HG03108 (cell line): Measurements from ENCODE around the gene GPR55.

Source experiments
- ATAC-seq: cut with Tn5 transposase; IDR thresholded peaks from one replicate; pipeline ENCODE4 v1.9.1; 2021; ENCODE audit warnings: moderate library complexity; ENCODE audit not compliant: unreplicated experiment

Gene GPR55

DNA sequence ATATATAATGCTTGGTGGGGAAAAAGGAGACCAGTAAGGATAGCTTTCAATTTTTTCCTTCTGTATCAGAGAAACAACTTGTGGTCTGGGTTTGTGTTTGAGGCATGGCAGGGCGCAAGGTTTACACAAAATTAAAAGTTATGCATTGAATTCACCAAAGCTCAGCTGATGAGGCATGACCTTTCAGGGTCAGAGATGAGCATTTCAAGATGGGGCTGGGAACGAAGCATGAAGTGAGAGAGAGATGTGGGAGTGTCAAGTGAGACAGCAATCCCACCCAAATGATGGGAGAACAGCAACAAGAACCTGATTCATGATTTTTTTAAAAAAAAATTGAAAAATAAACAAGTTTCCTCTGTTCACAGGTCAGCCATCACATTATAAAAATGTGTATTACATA is 4.9 kb downstream of the GPR55 start:
- no peak for ATAC-seq

DNA sequence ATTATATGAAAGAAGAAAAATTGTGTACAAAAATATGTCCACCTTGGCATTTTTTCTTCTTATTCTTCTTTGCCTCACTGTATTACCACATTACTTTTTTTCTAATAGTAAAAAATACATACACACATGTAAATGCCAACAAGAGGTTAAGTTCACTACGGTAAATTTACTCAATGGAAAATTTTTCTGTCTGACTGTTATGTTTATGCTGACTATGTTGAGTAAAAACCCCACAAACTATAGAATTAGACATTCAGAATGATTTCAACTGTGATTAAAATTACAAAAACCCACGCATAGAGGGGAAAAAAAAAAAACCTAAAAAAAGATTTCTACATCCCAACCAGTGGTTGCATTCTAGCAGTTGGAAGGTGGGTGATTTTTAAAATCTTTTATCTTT is 5.4 kb downstream of the GPR55 start:
- no peak for ATAC-seq

DNA sequence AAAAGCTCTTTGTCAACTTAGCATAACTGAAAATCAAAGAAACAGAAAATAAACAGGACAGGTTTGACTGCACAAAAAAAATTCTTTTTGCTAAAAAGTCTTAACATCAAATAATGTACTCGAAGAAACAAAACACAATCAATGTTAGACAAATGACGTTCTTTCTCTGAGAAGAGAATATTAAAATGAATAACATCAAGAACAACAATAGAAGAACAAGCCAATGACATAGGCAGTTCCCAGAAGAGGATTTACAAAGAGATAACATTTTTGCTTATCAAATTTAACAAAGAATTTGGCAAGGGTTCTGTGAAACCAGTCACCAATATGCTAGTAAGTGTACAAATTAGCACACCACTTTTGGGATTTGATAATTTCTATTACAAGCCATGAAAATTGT is 5.8 kb downstream of the GPR55 start:
- ATAC-seq, result no peak

DNA sequence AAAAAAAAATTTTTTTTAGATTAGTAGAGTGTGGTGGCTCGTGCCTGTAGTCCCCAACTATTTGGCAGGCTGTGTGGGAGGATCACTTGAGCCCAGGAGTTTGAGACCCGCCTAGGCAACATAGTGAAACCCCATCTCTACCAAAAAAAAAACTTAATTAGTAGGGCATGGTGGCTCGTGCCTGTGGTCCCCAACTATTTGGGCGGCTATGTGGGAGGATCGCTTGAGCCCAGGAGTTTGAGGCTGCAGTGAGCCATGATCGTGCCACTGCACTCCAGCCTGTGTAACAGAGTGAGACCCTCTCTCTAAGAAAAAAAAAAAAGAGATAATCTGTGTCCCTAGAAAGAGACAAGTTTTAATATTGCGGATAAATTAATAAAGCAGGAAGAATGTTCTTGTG is 8.8 kb downstream of the GPR55 start:
- ATAC-seq, result no peak

DNA sequence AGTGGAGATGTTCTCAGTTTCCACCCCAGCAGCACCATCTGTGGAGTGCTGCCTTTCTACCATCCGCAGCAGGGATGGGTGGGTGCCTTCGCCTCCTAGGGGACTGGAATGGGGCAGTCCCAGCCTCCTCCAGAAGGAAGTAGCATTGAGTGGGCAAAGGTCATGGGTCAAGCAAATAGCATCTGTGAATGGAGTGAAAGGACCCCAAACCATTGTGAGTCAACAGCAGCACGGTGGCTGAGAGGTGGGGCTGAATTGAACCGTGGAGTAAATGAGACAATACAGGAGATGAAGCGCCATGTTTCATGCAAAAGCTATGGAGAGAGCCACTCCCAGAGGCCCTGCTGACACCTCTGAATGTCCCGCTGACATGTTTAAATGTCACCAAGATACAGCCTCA is 9.7 kb downstream of the GPR55 start:
- ATAC-seq, result no peak

DNA sequence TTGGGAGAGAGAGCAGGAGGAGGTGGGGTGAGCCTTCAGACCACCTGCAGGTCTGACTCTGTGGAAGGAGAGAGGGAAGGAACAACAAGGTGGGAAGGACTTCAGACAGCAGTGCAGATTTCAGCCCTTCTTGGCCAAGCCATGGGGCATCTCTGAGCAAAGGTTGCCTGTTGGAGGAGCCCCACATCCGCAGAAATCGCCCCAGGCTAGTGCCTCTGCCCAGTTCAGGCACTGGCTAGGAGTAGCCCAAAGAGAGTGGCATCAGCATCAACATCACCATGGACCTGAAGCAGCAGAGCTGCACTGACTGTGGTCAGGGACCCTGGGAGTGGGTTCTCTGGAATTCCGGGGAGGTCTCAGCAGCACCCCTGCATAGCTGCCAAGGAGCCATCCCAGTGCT is 10.2 kb downstream of the GPR55 start:
- no peak for ATAC-seq

DNA sequence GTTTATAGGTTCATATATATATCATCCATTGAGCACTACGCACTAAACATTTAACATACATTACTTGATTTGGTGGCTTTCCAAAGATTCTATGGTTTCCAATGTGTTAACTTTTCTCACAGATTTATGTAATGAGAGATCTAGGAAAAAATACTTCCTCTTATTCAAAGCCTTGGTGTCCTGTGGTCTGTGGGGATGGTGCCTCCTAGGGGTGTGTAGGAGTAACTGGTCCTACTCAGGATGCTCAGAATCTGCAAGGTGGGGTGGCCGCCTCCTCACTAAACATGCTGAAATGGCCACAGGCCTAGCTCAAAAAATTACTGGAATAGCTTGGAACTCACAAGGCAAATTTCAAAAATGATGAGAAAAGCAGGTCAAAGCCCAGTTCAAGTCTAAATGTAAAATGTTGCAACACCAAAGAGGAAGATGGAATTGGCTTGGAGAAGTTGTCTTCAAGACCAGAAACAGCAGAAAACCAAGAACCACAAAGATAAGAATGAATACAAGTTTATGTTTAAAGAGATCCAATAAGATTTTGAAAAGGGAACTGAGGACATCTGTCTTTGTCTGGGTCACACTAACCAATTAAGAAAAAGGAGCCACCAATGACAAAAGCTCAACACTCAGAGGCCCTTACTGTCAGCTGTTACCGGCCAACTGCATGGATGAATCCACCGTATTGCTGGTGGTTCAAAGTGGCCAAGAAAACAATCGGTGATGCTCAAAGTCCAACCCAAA is 11.5 kb downstream of the GPR55 start:
- ATAC-seq, result no peak

DNA sequence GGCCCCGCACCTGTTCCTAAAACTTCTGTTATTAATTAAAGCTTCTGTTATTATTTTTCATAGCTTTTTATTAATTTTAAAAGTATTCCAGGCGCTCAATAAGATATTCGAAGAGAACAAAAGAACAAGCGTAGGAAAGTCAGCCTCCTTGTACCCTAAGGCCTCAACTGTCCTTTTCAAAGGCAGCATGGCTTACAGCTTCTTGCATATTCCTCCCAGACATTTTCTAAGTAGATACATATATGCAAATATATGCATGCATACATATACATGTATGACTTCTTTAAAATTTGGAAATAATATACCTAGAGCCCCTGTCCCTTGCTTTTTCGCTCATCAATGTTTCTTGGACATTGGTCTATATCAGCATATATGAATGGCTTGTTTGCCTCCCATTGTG is 12.3 kb downstream of the GPR55 start:
- ATAC-seq, result no peak

DNA sequence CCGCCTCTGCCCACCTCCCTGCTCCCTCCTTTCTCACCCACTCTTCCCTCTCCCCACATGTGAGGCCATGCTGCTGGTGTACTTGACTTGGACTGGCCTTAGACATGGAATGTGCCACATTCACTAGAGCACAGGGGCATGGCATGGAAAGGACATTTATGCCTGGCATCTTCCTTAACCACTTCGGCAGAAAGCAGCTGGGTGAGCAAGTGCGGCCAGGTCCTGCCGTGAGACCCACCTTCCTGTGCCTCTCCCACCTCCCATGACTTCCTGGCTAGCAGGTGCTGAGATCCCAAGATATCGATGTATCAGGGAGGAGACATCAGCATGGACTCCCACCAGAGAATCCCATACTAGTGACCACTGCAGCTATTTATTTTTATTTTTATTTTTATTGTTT is 13.0 kb downstream of the GPR55 start:
- no peak for ATAC-seq

DNA sequence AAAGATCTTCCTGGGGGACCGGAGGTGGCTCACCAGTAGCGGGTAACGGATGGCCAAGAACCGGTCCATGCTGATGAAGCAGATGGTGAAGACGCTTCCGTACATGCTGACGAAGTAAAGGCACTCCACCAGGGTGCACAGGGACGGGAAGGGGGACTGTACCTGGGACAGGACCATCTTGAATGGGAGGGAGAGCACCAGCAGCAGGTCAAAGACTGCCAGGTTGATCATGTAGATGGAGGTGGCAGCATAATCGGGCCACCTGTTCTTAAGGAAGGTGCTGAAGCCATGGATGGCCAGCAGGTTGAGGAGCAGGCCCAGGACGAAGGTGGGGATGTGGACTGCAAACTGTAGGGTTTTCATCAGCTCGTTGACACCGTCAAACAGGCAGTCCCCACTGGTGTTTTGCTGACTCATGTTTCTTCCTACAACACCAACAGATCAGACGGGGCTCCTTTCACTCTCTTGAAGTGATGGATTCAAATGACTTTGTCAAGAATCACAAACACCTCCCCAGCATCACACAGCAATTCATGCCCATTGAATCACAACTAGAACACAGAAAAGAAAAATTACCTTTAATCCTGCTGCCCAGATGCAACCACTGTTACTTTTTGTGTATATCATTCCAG is 14.4 kb downstream of the GPR55 start:
- ATAC-seq, result no peak

DNA sequence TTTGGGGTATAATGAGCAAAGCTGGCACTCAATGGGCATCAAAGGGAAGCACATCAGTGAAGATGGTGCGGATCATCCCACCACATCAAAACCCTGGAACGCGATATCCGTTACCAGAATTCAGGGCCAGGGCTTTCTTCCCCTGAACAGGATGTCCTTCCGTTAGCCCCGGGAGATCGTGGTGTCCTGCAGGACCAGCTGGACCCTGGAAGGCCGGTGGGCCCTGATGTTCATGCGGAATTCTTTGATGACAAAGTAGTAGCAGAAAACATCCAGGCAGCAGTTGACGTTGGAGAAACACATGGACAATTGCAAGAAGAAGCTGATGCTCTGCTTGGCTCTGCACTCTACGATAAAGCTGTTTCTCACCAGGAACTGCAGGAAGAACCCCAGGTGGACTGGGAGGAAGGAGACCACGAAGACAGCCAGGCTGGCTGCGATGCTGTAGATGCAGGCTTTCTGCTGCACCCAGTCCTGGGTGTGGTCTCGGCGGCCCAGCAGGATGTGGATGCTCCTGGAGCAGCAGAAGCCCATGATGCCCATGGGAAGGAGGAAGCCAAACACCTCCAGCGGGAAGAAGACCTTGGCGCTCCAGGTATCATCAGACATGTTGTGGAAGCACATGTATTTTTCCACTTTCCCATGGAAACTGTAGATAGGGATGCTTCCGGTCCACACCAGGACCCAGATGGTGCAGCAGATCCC is 15.0 kb downstream of the GPR55 start:
- no peak for ATAC-seq

DNA sequence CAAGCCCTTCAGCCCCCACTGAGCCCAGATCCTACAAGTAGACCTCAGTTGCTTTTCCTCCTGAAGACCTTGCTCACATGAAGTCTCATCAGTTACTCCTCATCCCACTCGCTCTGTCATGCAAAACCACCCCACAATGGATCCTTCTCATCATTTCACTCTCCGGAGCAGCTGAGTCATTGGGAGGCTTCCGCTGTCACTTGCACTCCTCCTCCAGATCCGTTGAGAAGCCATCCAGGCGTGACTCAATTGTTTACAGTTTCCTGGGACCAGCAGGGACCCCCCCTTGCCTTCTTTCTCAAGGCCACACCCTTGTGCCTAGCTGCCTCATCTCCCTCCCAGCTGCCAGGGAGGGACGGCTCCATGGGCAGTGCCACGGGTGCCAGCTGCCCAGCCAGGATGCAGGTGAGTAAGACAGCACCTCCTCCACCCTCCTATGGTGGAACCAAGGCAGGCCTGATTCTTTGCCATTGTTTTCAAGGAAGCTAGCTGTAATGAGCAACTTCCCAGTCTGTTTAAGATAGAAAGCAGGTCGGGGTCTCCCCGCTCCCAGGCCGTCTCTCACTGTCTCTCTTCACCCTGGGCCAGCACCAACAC is 16.3 kb downstream of the GPR55 start:
- no peak for ATAC-seq

DNA sequence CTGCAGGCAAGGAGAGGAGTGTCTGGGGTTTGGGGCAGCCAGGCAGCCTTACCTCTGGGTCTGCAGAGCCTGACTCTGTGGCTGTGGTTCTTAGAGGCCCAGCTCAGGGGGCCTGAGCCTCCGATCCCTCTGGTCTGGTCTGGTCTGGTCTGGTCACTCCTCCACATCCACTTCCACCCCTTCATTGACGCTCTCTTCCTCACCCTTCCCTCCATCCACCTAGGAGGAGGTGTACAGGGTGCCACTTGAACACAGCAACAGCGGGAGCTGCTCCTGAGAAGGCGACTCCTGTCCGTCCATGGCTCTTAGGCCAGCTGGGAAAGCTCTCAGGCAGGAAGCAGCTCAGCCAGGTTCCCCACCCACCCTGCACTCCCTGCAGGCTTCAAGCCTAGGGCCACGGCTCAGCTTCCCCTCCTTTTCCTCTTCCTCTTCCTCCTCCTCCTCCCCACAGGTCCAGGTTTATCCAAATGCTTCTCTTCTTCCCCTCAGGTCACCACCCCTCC is 16.9 kb downstream of the GPR55 start:
- ATAC-seq, result no peak

DNA sequence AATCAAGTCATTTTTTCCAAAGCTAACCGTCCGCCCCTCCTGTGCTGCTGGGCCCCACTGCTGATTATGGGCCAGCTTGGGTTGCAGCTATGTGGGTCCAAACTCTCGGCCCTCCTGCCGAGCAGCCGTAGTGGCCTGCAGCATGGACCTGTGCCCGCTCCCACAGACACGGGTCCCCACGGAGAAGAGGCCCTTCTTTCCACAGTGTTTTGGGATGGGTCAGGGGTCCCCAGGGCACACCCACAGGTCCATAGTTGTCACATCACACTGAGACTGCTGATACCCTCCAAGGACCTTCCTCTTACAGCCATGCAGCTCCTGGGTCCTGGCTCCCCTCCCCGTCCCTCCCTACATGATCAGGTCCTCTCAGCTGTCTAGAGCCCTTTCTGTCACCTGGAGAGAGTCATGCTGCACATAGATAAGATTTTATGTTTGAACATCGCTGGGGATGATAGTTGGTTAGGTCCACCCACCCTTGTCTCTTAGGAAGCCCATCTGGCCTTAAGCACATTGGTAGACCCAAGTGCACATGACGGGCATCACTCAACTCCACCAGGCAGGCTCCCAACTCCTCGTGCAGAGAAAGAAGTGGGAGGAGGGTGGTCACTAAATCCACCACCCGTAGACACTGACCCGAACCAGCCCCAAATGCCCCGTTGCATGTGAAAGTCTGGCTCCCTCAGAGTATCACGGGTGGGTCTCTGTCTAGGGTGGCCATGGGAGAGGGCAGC is 17.5 kb downstream of the GPR55 start:
- no peak for ATAC-seq

DNA sequence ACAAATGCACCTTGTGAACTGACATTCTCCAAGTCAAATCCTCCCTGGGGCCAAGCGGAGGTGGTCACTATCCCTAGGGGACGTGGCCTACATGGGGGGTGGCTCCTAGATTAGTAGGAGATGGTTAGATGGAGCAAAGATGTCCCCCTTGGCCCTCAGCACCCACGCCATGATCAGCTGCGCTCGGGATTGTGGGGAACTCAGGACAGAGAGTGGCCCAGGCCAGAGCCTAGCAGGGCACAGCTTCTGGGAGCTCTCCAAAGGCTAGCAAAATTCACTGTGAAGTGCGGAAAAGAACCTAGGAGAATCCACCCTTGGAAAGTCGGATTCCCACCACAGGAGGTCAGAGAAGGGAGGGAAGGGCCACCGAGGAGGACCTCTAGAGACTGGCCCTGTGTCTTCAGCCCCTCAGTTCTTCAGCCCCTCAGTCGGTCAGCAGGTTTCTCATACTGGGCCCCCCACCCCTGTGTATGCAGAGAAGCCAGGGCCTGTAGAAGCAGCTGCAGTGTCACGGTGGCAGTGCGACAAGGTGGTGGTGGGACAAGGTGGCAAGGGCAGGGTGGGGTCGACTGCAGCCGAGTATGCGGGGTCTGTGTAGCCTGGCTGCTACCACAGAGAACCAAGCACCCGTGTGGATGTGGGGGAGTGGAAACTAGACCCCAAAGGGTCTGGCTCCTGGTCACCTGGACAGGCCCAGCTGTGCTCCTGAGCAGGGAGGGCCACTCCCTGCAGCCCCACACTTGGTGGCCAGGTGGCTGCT is 18.4 kb downstream of the GPR55 start:
- no peak for ATAC-seq

DNA sequence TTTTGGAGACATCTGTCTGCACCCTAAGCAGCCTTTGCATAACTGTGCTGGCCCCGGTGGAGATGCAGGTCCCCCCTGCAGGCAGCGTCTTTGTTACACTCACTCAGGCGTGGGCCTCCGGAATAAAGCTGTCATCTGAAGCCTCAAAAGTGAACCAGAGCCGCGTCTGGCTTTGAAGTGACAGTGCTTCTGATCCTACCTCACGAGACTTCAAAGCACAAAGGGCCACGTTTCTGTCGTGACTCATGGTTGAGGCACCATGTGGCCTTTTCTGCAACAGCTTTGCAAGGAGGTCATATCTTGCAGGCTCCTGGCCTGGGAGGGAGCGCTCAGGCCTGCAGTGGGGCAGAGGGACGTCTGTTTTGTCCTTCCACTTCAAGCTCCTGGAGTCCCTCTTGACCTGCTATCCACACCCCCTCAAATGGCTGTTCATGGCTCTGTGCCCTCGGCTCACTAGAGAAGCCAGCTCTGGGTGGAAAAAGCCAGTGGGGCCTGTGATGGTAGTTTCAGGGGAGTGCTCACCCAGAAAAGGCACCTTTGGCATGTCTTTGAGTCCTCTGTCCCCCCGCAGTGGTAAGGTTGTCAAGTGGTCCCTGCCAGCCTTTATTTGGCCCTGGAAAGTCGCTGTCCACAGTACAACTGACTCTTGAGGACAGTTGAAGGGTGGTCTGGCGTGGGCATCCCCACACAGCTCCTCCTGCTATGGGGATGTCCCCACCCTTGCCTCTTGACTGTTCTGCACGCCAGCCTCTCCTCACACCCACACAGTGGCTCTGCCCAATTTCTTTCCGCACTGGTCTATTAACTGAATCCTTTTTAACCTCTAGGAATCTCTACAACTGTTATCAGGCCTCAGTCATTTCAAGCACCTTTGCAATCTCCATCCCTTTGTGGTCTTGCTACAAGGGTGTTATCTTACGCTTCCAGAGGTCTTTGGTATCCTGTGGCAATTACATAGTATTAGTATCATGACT is 19.3 kb downstream of the GPR55 start:
- no peak for ATAC-seq

DNA sequence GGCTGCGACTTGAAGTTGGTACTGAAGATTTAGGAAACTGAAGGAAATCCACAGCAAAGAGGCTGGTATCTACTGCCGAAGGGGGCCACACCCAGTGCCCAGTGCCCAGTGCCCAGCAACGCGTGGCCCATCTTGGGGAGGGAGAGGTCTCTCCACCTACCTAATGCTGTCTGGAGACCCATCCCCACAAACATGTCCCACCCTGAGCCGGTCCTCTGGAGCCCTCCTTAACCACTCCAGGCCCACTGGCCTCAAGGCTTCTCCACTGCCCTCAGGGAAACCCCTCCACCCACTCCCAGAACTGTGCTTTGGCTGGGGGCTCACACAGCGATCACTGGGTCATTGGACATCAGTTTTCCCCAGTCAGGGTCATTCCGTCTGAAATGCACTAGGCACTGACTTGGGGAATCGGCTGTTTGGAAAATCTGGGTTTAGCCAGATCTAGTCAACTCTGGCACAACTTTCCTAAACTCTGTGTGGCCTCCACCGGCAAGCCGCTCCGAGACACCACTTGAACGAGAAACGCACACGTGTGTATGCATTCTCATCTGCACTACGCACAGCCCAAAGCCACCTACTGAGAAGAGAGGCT is 20.1 kb downstream of the GPR55 start:
- no peak for ATAC-seq

DNA sequence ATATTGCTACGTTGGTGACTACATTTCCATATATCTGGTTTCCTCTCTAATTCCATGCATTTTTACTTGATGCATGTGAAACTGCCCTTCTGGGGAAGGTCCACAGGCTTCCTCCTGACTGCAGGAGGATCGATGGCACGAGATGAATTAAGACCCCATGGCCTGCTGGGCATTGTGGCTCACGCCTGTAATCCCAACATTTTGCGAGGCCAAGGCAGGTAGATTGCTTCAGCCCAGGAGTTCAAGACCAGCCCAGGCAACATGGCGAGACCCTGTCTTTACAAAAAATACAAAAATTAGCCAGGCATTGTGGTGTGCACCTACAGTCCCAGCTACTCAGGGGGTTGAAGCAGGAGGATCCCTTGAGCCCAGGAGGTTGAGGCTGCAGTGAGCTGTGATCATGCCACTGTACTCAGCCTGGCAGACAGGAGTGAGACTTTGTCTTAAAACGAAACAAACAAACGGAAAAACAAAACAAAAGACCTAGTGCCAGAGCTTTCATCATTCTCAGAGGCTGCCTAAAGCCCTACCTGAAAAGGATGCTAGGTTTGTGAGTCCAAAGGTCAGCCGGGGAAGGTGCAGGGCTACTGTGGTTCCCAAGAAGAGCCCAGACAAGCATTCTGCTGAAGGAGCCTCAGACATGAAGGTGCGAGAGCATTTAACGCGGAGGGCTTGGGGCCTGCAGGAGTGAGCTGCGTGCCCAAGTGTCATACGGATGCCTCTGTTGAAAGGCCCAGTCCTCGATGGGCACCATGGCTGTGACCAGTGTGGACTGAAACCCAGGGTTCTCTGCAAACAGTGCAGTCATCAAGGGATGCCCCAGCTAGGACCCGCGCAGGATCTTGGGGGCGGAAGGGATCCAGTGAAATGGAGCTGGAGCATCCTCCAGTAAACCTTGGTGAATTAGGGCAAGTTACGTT is 21.6 kb downstream of the GPR55 start:
- ATAC-seq, result no peak
